GM12875 (cell line): ENCODE data around the gene ANKRD28.

Experiments
- H3K4me3 ChIP-seq: one replicate; pipeline ENCODE4 v1.5.1; 2011; ENCODE audit warnings: low read depth, low read length, control low read depth
- TF ChIP-seq, protein P1 (sequence below): IDR thresholded peaks from 2 replicates; pipeline ENCODE4 v1.5.1; 2011; ENCODE audit warnings: low read depth, mild to moderate bottlenecking, control low read depth, inconsistent platforms, low read length, moderate library complexity, borderline replicate concordance; ENCODE audit not compliant: insufficient read depth

Gene ANKRD28

DNA sequence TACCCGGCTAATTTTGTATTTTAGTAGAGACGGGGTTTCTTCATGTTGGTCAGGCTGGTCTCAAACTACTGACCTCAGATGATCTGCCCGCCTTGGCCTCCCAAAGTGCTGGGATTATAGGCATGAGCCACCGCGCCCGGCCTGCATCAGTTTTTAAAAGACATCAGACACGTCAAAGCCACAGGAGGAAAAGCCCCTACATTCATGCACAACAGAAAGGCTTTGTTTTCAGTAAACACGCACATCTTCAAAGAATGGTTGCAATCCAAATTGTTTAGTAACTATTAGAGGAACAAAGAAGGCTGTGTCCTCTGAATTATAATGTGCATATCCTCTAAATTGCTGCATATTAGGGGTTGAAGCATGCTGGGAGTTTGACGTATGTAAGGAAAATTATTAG, 142.9 kb downstream of the ANKRD28 start:
- no peak overlapping the region for H3K4me3 ChIP-seq
- TF ChIP-seq, protein P1, sequence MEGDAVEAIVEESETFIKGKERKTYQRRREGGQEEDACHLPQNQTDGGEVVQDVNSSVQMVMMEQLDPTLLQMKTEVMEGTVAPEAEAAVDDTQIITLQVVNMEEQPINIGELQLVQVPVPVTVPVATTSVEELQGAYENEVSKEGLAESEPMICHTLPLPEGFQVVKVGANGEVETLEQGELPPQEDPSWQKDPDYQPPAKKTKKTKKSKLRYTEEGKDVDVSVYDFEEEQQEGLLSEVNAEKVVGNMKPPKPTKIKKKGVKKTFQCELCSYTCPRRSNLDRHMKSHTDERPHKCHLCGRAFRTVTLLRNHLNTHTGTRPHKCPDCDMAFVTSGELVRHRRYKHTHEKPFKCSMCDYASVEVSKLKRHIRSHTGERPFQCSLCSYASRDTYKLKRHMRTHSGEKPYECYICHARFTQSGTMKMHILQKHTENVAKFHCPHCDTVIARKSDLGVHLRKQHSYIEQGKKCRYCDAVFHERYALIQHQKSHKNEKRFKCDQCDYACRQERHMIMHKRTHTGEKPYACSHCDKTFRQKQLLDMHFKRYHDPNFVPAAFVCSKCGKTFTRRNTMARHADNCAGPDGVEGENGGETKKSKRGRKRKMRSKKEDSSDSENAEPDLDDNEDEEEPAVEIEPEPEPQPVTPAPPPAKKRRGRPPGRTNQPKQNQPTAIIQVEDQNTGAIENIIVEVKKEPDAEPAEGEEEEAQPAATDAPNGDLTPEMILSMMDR, result no peak

DNA sequence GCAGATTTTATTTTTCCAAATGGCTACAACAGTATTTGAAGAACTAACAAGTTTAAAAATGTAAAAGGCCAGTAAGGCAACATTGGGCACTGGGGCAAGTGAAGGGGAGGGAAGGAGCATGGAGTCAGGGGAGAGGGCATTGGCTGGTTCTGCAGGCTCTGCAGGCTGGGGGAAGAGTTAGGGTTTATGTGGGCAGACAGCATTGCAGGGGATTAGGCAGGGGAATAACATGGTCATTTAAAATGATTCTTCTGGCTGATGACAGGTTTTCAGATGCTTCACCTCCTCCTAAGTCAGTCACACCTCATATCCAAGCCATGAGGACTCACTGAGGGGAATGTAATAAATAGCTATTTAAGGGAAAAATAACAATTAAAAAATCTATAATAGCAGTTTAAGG, 143.7 kb downstream of the ANKRD28 start:
- TF ChIP-seq, protein P1, result no peak
- no peak overlapping the region for H3K4me3 ChIP-seq

DNA sequence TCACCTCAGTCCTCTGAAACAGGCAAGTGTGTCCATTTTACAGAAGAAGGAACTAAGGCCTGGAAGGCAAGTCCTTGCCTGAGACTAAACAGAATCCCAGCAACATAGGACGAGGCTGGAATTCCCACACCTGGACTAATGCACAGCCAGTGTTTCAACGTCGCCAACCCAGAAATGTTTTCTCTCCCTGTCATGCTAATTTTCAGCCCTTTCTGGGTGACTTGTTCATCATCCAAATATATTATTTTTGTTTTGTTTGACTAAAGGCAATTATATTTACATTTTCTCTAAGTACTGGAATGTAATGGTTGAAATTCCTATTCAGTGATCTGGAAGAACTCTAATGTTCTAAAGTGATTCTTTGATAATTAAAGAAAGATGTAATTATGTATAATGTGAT, 144.5 kb downstream of the ANKRD28 start:
- H3K4me3 ChIP-seq, result no peak overlapping the region
- TF ChIP-seq, protein P1, result no peak

DNA sequence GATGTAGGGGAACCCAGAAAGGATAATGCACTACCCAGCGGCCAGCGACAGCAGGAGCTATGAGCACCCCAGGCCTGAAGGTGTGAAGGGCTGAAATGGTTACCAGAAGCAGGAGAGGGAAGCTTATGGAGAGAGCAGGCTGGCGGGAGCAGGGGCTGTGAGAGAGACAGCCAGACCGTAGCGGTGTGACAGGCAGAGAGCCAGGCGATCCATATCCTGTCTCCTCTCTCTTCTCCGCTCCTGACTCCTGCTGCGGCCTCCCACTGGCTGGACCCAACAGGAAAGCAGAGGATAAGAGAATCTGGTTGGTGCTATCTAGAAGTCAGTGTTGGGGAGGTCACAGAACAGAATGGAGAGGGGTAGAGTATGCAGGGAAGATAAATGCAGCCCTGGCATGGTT, 146.4 kb downstream of the ANKRD28 start:
- TF ChIP-seq, protein P1, result no peak
- no peak overlapping the region for H3K4me3 ChIP-seq

DNA sequence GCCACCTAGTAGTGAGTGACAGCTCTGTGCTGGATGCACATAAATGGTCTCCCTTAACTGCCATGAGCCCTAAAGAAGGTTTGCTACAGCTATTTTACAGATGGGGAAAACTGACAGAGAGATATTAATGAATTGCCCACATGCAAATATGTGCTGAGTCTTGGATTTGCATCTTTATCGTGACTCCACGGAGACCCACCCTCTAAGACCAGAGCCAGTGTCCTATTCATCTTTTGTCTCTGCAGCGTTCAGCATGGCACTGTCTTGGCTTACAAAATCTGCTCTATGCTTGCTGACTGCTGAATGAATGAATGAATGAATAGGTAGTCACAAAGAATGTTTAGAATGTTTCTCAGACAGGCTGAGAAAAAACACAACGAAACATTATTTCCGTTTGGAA, 147.9 kb downstream of the ANKRD28 start:
- no peak overlapping the region for H3K4me3 ChIP-seq
- TF ChIP-seq, protein P1, result no peak

DNA sequence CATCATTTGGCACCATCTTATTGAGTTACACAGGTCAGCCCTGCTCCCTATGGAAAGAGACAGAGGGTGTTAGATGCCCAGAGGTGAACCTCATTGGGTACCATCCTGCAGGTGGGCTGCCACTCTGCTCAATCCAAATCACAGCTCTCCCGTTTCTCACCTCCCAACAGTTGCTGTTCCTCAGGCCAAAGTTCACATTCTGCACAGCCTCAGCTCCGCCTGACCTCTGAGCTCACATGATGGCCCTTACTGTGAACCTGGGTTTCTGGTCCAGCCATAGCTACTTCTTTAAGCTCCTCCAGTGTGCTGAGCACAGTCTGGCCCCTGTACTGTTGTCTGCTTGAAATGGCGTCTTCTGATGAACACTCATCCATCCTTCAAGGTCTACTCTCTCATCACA, 148.4 kb downstream of the ANKRD28 start:
- no peak overlapping the region for H3K4me3 ChIP-seq
- TF ChIP-seq, protein P1, result no peak

DNA sequence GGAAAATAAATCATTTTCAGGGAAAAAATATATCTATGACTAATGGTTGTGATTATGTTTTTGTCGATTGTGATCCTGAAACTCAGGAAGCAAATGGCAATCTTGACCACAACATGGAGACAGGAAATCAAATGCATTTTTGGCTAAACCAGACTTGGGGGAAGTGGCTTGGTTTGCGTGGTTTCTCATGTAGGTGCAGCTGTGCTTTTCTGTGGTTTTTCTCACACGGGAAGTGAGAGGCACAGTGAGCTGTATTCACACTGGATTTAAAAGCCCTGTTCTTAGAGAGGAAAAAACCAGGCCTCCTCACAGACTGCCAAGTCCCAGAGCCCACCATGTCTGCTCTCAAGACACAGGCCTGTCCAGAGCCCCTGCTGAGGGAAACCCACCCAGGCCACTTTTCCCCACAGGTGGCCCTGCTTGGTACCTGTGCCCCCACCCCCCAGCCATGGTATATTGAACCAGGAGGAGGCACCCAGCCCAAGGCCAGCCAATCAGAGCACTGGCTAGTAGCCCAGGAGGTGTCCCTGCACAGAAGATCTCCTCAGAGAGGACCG, 150.1 kb downstream of the ANKRD28 start:
- TF ChIP-seq, protein P1, result no peak
- H3K4me3 ChIP-seq, result no peak overlapping the region
